HCT116 (cell line): ENCODE measurements around the gene NCCRP1.

Experiments used
- CTCF ChIP-seq, 3 experiments: fragments of 200-600 bp in 1 of 3; sonication (generic) in 1 of 3; IDR thresholded peaks in 2 of 3; conservative IDR thresholded peaks in 1 of 3; 2 replicates each; pipeline ENCODE4 v1.5.1; 2012 to 2017; ENCODE audit warnings: low read depth in 2 of 3, low read length in 2 of 3, antibody characterized with exemption in 1 of 3, borderline replicate concordance in 1 of 3, control low read depth in 1 of 3, mild to moderate bottlenecking in 1 of 3, mixed read lengths in 1 of 3, mixed run types in 1 of 3, moderate library complexity in 1 of 3; ENCODE audit not compliant: insufficient read depth in 1 of 3
- POLR2AphosphoS5 ChIP-seq: IDR thresholded peaks from 2 replicates; pipeline ENCODE4 v1.6.1; 2011; ENCODE audit warnings: mild to moderate bottlenecking, low read depth, low read length, moderate library complexity

DNA sequence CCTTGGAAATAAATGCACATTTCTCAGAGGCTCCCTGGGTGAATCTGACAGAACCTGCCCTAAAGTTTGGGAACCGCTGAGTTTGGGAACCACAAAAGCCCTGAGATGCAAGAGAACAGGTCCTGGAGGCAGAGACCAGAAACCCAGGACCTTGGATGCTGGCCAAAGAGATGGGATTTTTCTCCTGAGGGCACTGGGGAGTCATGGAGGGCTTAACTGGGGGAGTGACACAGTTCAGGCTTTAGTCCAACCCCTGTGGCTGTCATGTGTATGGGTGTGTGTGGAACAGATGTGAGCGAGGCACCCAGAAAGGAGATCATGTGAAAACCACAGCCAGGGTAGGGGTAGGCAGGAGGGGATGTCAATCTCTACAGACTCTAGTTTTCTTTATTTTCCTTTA lies 3.9 kb upstream of the NCCRP1 start:
- TF ChIP-seq CTCF (IDR thresholded peaks at IDR 0.05 in 2 of 3, conservative IDR thresholded peaks at IDR 0.05 in 1 of 3; ENCODE audit: borderline replicate concordance in 1 of 3, insufficient read depth in 1 of 3, low read depth in 2 of 3, low read length in 2 of 3) (no peak), POLR2AphosphoS5 (no peak)
